ENCODE data around the gene UBR1.
A peak's percentile ranks its signal among the peaks of the same experiment; 100 is the strongest.
"Not testable (repeated sequence)": the region's sequence is repeated elsewhere in the genome, so short reads cannot be mapped to it uniquely, and the experiment has no call there.

UBR1 gene

GRCh38 chr15:43056696-43057095, 49.1 kb downstream of the UBR1 start:
- no peak for DNase-seq (ENCODE audit: low read depth in 2 of 2)

GRCh38 chr15:43052860-43053259, 53.0 kb downstream of the UBR1 start:
- DNase-seq (ENCODE audit: low read depth in 2 of 2): no peak

GRCh38 chr15:43048935-43049334, 56.9 kb downstream of the UBR1 start:
- no peak for DNase-seq (ENCODE audit: low read depth in 2 of 2)

- DNase-seq (ENCODE audit: low read depth in 2 of 2): no peak
Measured at GRCh38 chr15:43046484-43046883, 59.4 kb downstream of the UBR1 start.

- no peak for DNase-seq (ENCODE audit: low read depth in 2 of 2)
Measured at GRCh38 chr15:43042885-43043284, 63.0 kb downstream of the UBR1 start.

GRCh38 chr15:43041085-43041484, 64.8 kb downstream of the UBR1 start:
- not testable (repeated sequence) for DNase-seq (ENCODE audit: low read depth in 2 of 2)

GRCh38 chr15:43035240-43035639, 70.6 kb downstream of the UBR1 start:
- not testable (repeated sequence) for DNase-seq (ENCODE audit: low read depth in 2 of 2)

GRCh38 chr15:43029476-43029875, 76.4 kb downstream of the UBR1 start:
- no peak for DNase-seq (ENCODE audit: low read depth in 2 of 2)

GRCh38 chr15:43025150-43025549, 80.7 kb downstream of the UBR1 start:
- no peak for DNase-seq (ENCODE audit: low read depth in 2 of 2)

- DNase-seq (ENCODE audit: low read depth in 2 of 2): not testable (repeated sequence)
Measured at GRCh38 chr15:43014671-43015070, 91.2 kb downstream of the UBR1 start.

- DNase-seq (ENCODE audit: low read depth in 2 of 2): no peak
Measured at GRCh38 chr15:43009206-43009605, 96.6 kb downstream of the UBR1 start.

- no peak for DNase-seq (ENCODE audit: low read depth in 2 of 2)
Measured at GRCh38 chr15:43008150-43008549, 97.7 kb downstream of the UBR1 start.

- DNase-seq (ENCODE audit: low read depth in 2 of 2): no peak
Measured at GRCh38 chr15:43007551-43007950, 98.3 kb downstream of the UBR1 start.

- no peak for DNase-seq (ENCODE audit: low read depth in 2 of 2)
Measured at GRCh38 chr15:43006991-43007390, 98.8 kb downstream of the UBR1 start.

- DNase-seq (ENCODE audit: low read depth in 2 of 2): not testable (repeated sequence)
Measured at GRCh38 chr15:43004886-43005595, 100.8 kb downstream of the UBR1 start.

- no peak for DNase-seq (ENCODE audit: low read depth in 2 of 2)
Measured at GRCh38 chr15:42999201-42999779, 106.5 kb downstream of the UBR1 start.

GRCh38 chr15:42996871-42997270, 109.0 kb downstream of the UBR1 start:
- no peak for DNase-seq (ENCODE audit: low read depth in 2 of 2)

GRCh38 chr15:42994546-42994945, 111.3 kb downstream of the UBR1 start:
- peak; percentile 34 to 41 for DNase-seq (ENCODE audit: low read depth in 2 of 2)

GRCh38 chr15:42992626-42993025, 113.2 kb downstream of the UBR1 start:
- DNase-seq (ENCODE audit: low read depth in 2 of 2): peak in 1 of 2 experiments; percentile 1

GRCh38 chr15:42986693-42987342, 119.0 kb downstream of the UBR1 start:
- no peak for DNase-seq (ENCODE audit: low read depth in 2 of 2)

GRCh38 chr15:42984493-42985034, 121.3 kb downstream of the UBR1 start:
- no peak for DNase-seq (ENCODE audit: low read depth in 2 of 2)

- not testable (repeated sequence) for DNase-seq (ENCODE audit: low read depth in 2 of 2)
Measured at GRCh38 chr15:42979113-42979512, 126.7 kb downstream of the UBR1 start.

Data from fibroblast of skin of left biceps (primary cell).